ENCODE data around the gene CHIA. TPM values are rescaled to one million over a fixed set of nuclear protein-coding genes. Genes with fewer than 3 reads are reported as not detected.
A peak's percentile ranks its signal among the peaks of the same experiment; 100 is the strongest.
"Not testable (repeated sequence)": the region's sequence is repeated elsewhere in the genome, so short reads cannot be mapped to it uniquely, and the experiment has no call there.

Gene CHIA
- total and polyA plus RNA-seq, 2 of the 13 experiments (the other 11 are each of a cell fraction or from before 2014, with no cell fraction given): not detected

GRCh38 chr1:111335214-111335877, 44.7 kb downstream of the CHIA start (continued):
- TF ChIP-seq PAXIP1 (CRISPR knock-in tag; conservative IDR thresholded peaks at IDR 0.05) (0 out of 2 replicates have a peak, but pooled peaks have one; percentile 15), HDAC1 (CRISPR knock-in tag; IDR thresholded peaks at IDR 0.05) (peak; percentile 34; the same call in 1 of the 2 replicates)

- 13% methylated on average over 2 of the region's 2 CpGs for WGBS (ENCODE audit: low lambda C conversion rate)
- in situ Hi-C loops (cut with HindIII; ENCODE audit: extremely low pct_ligation_motif_present, low pct_unique_long_range_greater_than_20kb); ATAC-seq; CTCF ChIA-PET (ENCODE audit: low intra/inter-chr PET ratio, low total read pairs); H3K27me3 ChIP-seq (ENCODE audit: control insufficient read depth in 1 of 2, insufficient read depth in 2 of 2, low read length in 2 of 2); H3K9ac ChIP-seq (ENCODE audit: insufficient read depth, low read depth, low read length); H4K20me1 ChIP-seq (ENCODE audit: insufficient read depth, low read length); H3K79me2 ChIP-seq (ENCODE audit: insufficient read depth, low read length); POLR2A ChIA-PET; H3K27ac ChIP-seq (ENCODE audit: extremely low read length, insufficient read depth, low read length); H2AFZ ChIP-seq (ENCODE audit: low read length); FAIRE-seq; H3K36me3 ChIP-seq (replicated peaks in 1 of 2; ENCODE audit: control insufficient read depth in 1 of 2, insufficient read depth in 2 of 2, low read length in 2 of 2); H3K4me1 ChIP-seq (ENCODE audit: insufficient read depth, low read length); H3K4me2 ChIP-seq (ENCODE audit: low read depth, low read length); H3K9me3 ChIP-seq (ENCODE audit: low read length); H3K4me3 ChIP-seq (replicated peaks in 1 of 3; ENCODE audit: insufficient read depth in 1 of 3, low read depth in 2 of 3, low read length in 3 of 3); DNase-seq (ENCODE audit: low spot score); BruUV-seq (replicated peaks): not testable (repeated sequence)
- intact Hi-C loops (cut with micrococcal nuclease; ENCODE audit: unreplicated experiment): loop anchor here (10.0 kb wide), 1 partner anchor 194 kb away; the partner anchor contains the start of genes CEPT1 and DRAM2
Measured at GRCh38 chr1:111338849-111339248, 48.2 kb downstream of the CHIA start.

Data from HepG2 (cell line).